Fibroblast of lung (primary cell): ENCODE data around the gene CRADD. TPM values are rescaled to one million over a fixed set of nuclear protein-coding genes. Genes with fewer than 3 reads are reported as not detected.

ENCODE experiments used
- DNase-seq, 2 donors: peaks; one replicate each; pipeline versions ENCODE4 v3.0.0 to v3.0.0-alpha.2; 2010; ENCODE audit warnings: low read depth in 2 of 2
- H2AFZ ChIP-seq: 2 replicates; pipeline ENCODE4 v1.5.1; 2012; ENCODE audit warnings: low read length, control low read depth, inconsistent platforms
- H3K27ac ChIP-seq: 2 replicates; pipeline ENCODE4 v1.5.1; 2011; ENCODE audit warnings: low read length, control low read depth; ENCODE audit not compliant: insufficient read depth
- H3K27me3 ChIP-seq: 2 replicates; pipeline ENCODE4 v1.5.1; 2011; ENCODE audit warnings: mild to moderate bottlenecking, low read length; ENCODE audit not compliant: control insufficient read depth, insufficient read depth
- H3K36me3 ChIP-seq: 2 replicates; pipeline ENCODE4 v1.5.1; 2011; ENCODE audit warnings: low read length; ENCODE audit not compliant: control insufficient read depth, insufficient read depth
- H3K4me1 ChIP-seq: 2 replicates; pipeline ENCODE4 v1.5.1; 2011; ENCODE audit warnings: low read length; ENCODE audit not compliant: control insufficient read depth, insufficient read depth; ENCODE audit errors: extremely low read depth
- H3K4me2 ChIP-seq: 2 replicates; pipeline ENCODE4 v1.5.1; 2011; ENCODE audit warnings: low read length, control low read depth; ENCODE audit not compliant: insufficient read depth; ENCODE audit errors: extremely low read depth
- H3K4me3 ChIP-seq, 4 experiments: fragments of 200-600 bp in 1 of 4; sonication (generic) in 1 of 4; replicated peaks in 1 of 4; 2 replicates each; pipeline ENCODE4 v1.5.1; 2011 to 2016; ENCODE audit warnings: low read length in 4 of 4, low read depth in 3 of 4, mild to moderate bottlenecking in 3 of 4, control low read depth in 2 of 4, inconsistent platforms in 1 of 4, mixed read lengths in 1 of 4; ENCODE audit not compliant: insufficient read depth in 1 of 4; ENCODE audit errors: control extremely low read depth in 1 of 4
- H3K79me2 ChIP-seq: 2 replicates; pipeline ENCODE4 v1.5.1; 2012; ENCODE audit warnings: mild to moderate bottlenecking, low read length, inconsistent platforms; ENCODE audit not compliant: control insufficient read depth, insufficient read depth
- H3K9ac ChIP-seq: 2 replicates; pipeline ENCODE4 v1.5.1; 2011; ENCODE audit warnings: mild to moderate bottlenecking, low read length, control low read depth; ENCODE audit not compliant: insufficient read depth
- H3K9me3 ChIP-seq: 2 replicates; pipeline ENCODE4 v1.5.1; 2012; ENCODE audit warnings: low read depth, low read length; ENCODE audit not compliant: control insufficient read depth, insufficient read depth
- H4K20me1 ChIP-seq: 2 replicates; pipeline ENCODE4 v1.5.1; 2011; ENCODE audit warnings: low read length; ENCODE audit not compliant: control insufficient read depth, insufficient read depth; ENCODE audit errors: extremely low read depth
- EZH2 ChIP-seq: IDR thresholded peaks from 2 replicates; pipeline ENCODE4 v1.5.1; 2012; ENCODE audit warnings: low read length, control low read depth, mild to moderate bottlenecking; ENCODE audit errors: missing control alignments
- polyA plus RNA-seq, 2 donors: library from polyadenylated mRNA; depleted of rRNA in 1 of 2; stranded (reverse) in 1 of 2; unstranded in 1 of 2; fragments of >200 nt; gene quantifications; 2 replicates each; pipeline ENCODE4 v1.2.1, GENCODE V29; 2011 to 2012; ENCODE audit warnings: missing spikeins in 1 of 2
- total RNA-seq: library from RNA; depleted of rRNA; stranded (reverse); fragments of >200 nt; gene quantifications from 2 replicates; pipeline ENCODE4 v1.2.1, GENCODE V29; 2014
- TF ChIP-seq, protein P1 (sequence below), 2 donors: IDR thresholded peaks in 1 of 2; conservative IDR thresholded peaks in 1 of 2; 1 replicate in 1 of 2; 2 replicates in 1 of 2; pipeline ENCODE4 v1.5.1; 2011 to 2012; ENCODE audit warnings: low read length in 2 of 2, control low read depth in 1 of 2, inconsistent platforms in 1 of 2, low read depth in 1 of 2, mild to moderate bottlenecking in 1 of 2

Gene CRADD
- total and polyA plus RNA-seq, 2 donors (not counting 1 experiment from before 2014, with no cell fraction given), result 13.5 to 21.1 TPM

DNA sequence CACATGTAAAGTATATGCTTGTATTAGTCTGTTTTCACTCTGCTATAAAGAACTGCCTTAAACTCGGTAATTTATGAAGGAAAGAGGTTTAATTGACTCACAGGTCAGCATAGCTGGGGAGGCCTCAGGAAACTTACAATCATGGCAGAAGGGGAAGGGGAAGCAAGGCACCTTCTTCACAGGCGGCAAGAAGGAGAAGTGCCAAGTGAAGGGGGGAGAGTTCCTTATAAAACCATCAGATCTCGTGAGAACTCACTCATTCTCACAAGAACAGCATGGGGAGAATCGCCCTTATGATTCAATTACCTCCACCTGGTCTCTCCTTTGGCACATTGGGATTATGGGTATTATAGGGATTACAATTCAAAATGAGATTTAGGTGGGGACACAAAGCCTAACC is 241.7 kb downstream of the CRADD start:
- no peak for TF ChIP-seq EZH2
- TF ChIP-seq, protein P1, sequence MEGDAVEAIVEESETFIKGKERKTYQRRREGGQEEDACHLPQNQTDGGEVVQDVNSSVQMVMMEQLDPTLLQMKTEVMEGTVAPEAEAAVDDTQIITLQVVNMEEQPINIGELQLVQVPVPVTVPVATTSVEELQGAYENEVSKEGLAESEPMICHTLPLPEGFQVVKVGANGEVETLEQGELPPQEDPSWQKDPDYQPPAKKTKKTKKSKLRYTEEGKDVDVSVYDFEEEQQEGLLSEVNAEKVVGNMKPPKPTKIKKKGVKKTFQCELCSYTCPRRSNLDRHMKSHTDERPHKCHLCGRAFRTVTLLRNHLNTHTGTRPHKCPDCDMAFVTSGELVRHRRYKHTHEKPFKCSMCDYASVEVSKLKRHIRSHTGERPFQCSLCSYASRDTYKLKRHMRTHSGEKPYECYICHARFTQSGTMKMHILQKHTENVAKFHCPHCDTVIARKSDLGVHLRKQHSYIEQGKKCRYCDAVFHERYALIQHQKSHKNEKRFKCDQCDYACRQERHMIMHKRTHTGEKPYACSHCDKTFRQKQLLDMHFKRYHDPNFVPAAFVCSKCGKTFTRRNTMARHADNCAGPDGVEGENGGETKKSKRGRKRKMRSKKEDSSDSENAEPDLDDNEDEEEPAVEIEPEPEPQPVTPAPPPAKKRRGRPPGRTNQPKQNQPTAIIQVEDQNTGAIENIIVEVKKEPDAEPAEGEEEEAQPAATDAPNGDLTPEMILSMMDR (conservative IDR thresholded peaks at IDR 0.05 in 1 of 2, IDR thresholded peaks at IDR 0.05 in 1 of 2; ENCODE audit: low read depth in 1 of 2, low read length in 2 of 2), result no peak
- Histone ChIP-seq H3K4me1 (peaks cover 9% of the 10 kb centered on the region), H3K36me3 (no peaks in the 10 kb centered on the region), H3K9me3 (no peaks in the 10 kb centered on the region), H3K79me2 (no peaks in the 10 kb centered on the region), H3K27me3 (no peaks in the 10 kb centered on the region), H2AFZ (no peak overlapping the region), H3K4me2 (no peak overlapping the region), H3K9ac (no peak overlapping the region), H3K4me3 (no peak overlapping the region), H3K27ac (peak overlapping the region; percentile 57), H4K20me1 (no peaks in the 10 kb centered on the region)
- no peak for DNase-seq

- no peak overlapping the region for H3K9ac ChIP-seq
- H3K4me2 ChIP-seq, result no peak overlapping the region
- peaks cover 6% of the 10 kb centered on the region for H3K4me1 ChIP-seq
- no peak for DNase-seq
- no peaks in the 10 kb centered on the region for H3K36me3 ChIP-seq
- TF ChIP-seq, protein P1 (conservative IDR thresholded peaks at IDR 0.05 in 1 of 2, IDR thresholded peaks at IDR 0.05 in 1 of 2; ENCODE audit: low read depth in 1 of 2, low read length in 2 of 2), result no peak
- no peak for TF ChIP-seq EZH2
- H3K79me2 ChIP-seq, result no peaks in the 10 kb centered on the region
- no peaks in the 10 kb centered on the region for H3K9me3 ChIP-seq
- H3K4me3 ChIP-seq, result no peak overlapping the region
- no peaks in the 10 kb centered on the region for H3K27me3 ChIP-seq
- no peak overlapping the region for H2AFZ ChIP-seq
- H3K27ac ChIP-seq, result no peak overlapping the region
- no peaks in the 10 kb centered on the region for H4K20me1 ChIP-seq
Measured at GRCh38 chr12:93921521-93921920, 244.3 kb downstream of the CRADD start.

- H3K4me3 ChIP-seq, result no peak overlapping the region
Measured at GRCh38 chr12:93922583-93923006, 245.4 kb downstream of the CRADD start.

More at GRCh38 chr12:93922583-93923006, 245.4 kb downstream of the CRADD start:
- Histone ChIP-seq H4K20me1 (no peaks in the 10 kb centered on the region), H3K4me1 (peaks cover 6% of the 10 kb centered on the region), H3K36me3 (no peaks in the 10 kb centered on the region), H2AFZ (no peak overlapping the region), H3K27ac (no peak overlapping the region), H3K27me3 (no peaks in the 10 kb centered on the region), H3K9ac (no peak overlapping the region), H3K79me2 (no peaks in the 10 kb centered on the region), H3K9me3 (no peaks in the 10 kb centered on the region), H3K4me2 (no peak overlapping the region)
- DNase-seq, result peak in 1 of 2 donors; percentile 23
- TF ChIP-seq, protein P1 (conservative IDR thresholded peaks at IDR 0.05 in 1 of 2, IDR thresholded peaks at IDR 0.05 in 1 of 2; ENCODE audit: low read depth in 1 of 2, low read length in 2 of 2), result no peak
- no peak for TF ChIP-seq EZH2
